ENCODE measurements around the gene MROH9. TPM values are rescaled to one million over a fixed set of nuclear protein-coding genes. Genes with fewer than 3 reads are reported as not detected.

The MROH9 gene
- total and polyA plus RNA-seq, 10 donors: not detected

DNA sequence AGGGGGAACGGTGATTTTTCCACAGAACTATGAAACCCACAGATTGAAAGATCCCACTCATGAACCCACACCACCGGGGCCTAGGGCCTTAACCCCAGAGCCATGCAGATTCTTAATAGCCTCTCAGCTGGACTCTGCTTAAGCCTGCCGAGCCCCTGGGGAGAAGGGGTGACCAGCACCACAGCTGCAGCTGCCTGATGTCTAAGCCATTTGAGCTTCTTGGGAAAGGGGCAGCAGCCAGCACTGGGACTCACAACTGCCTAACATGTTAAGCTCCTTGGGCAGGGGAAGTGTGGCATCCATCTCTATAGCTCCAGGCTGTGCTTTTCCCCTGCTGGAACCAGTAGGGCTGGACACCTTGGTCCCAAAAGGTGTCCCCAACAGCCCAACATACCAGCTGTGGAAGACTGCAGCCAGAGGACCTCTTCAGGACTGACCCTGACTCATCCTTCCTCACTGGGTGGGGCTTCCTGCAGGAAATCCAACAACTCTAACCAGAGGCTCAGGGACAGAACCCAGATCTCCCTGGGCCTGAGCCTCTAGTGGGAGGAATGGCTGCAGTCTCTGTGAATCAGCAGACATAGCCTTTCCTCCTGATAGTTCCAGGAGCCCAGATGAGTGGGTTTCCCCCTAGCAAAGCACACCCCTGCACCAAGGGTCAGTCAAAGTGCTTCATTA, 120.8 kb downstream of the MROH9 start:
- no peaks in the 10 kb centered on the region for H3K36me3 ChIP-seq
- peaks cover 0 to 7% (median 0%) of the 10 kb centered on the region in 7 donors for H3K27me3 ChIP-seq (replicated peaks in 1 of 7)
- TF ChIP-seq CTCF (IDR thresholded peaks at IDR 0.05 in 8 of 11, conservative IDR thresholded peaks at IDR 0.05 in 3 of 11) (no peak), POLR2AphosphoS5 (IDR thresholded peaks at IDR 0.05) (no peak), POLR2A (IDR thresholded peaks at IDR 0.05) (no peak)
- H3K27ac ChIP-seq: no peak overlapping the region
- H3K9me3 ChIP-seq: peaks cover 0 to 11% (median 0%) of the 10 kb centered on the region in 8 donors
- DNase-seq: no peak
- no peaks in the 10 kb centered on the region for H3K4me1 ChIP-seq
- H3K4me3 ChIP-seq: no peak overlapping the region
- intact Hi-C loops (cut with DNase I; ENCODE audit: low total_unique reads): no loop called here
- 80 to 94% (median 88%) methylated on average over 3 of the region's 3 CpGs for WGBS, 5 donors

DNA sequence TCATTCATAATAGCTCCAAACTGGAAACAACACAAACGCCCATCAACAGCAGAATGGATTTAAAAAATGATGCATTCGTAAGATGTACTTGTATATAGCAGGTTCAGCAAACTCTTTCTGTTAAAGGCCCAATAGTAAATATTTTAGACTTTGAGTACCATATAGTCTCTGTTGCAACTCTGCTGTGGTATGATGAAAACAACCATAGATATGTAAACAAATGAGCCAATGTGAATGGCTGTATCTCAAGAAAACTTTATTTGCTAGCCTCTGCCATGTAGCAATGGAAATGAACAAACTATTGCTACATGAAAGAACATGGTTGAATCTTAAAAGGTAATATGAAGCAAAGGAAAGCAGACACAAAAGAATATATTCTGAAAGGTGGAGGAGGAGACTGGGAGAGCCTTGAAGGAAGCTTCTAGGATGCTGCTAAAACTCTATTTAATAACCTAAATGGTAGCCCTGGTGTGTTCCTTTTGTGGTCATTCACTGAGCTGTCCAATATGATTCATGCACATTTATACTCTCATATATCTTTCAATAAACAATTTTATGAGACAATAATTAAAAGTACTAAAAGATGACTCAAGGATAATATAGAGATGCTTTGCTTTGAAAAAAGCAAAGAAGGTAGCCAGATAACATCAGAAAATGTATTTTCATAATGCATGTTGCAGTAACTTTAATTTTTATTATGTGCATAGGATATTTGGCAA, 126.2 kb downstream of the MROH9 start:
- H3K36me3 ChIP-seq: no peaks in the 10 kb centered on the region
- H3K9me3 ChIP-seq: peaks cover 0 to 8% (median 0%) of the 10 kb centered on the region in 8 donors
- TF ChIP-seq CTCF (IDR thresholded peaks at IDR 0.05 in 8 of 11, conservative IDR thresholded peaks at IDR 0.05 in 3 of 11) (no peak), POLR2AphosphoS5 (IDR thresholded peaks at IDR 0.05) (no peak), POLR2A (IDR thresholded peaks at IDR 0.05) (no peak)
- WGBS, 5 donors: 61 to 82% (median 68%) methylated on average over 2 of the region's 2 CpGs
- DNase-seq: no peak
- H3K4me1 ChIP-seq: no peaks in the 10 kb centered on the region
- intact Hi-C loops (cut with DNase I; ENCODE audit: low total_unique reads): no loop called here
- no peaks in the 10 kb centered on the region for H3K27me3 ChIP-seq (replicated peaks in 1 of 7)
- no peak overlapping the region for H3K4me3 ChIP-seq
- no peak overlapping the region for H3K27ac ChIP-seq

DNA sequence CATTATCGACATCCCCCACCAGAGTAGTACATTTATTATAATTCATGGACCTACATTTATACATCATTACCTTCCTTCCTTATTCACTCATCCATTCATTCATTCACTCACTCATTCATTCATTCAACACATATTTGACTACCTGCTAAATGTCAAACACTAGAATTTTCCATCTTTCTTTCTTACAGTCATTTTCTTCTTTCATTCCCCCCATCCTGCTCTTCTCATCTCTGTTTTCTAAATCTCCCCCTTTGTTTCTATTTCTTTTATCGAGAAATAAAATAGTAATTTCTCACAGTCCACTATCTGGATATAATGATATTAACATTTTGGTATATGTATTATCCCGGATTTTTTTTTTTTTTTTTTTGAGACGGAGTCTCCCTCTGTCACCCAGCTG, 127.6 kb downstream of the MROH9 start:
- Histone ChIP-seq H3K4me3 (no peak overlapping the region), H3K27me3 (replicated peaks in 1 of 7) (no peaks in the 10 kb centered on the region), H3K9me3 (peaks cover 0 to under 1% (median 0%) of the 10 kb centered on the region in 8 donors), H3K27ac (no peak overlapping the region), H3K36me3 (no peaks in the 10 kb centered on the region), H3K4me1 (no peaks in the 10 kb centered on the region)
- intact Hi-C loops (cut with DNase I; ENCODE audit: low total_unique reads): no loop called here
- 79 to 91% (median 82%) methylated on average over 4 of the region's 4 CpGs for WGBS, 5 donors
- DNase-seq: no peak
- TF ChIP-seq POLR2AphosphoS5 (IDR thresholded peaks at IDR 0.05) (no peak), POLR2A (IDR thresholded peaks at IDR 0.05) (no peak), CTCF (IDR thresholded peaks at IDR 0.05 in 8 of 11, conservative IDR thresholded peaks at IDR 0.05 in 3 of 11) (no peak)

DNA sequence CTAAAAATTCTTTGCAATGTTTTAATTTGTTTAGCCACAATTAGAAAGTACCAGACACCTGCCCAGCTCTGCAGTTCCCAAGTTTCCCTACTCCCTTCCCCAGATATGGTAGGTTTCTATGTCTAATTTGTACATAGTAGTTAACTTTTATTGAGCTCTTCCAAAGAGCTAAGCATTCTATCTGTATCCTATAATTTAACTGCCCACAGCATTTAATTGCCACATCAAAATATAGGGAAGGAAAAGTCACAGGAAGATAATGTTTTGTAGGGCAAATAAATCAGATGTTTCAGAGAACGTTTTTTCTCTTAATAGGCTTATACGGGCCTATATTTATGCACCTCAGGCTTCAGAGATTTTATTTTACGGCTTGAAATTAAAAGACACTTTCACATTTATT, 139.7 kb downstream of the MROH9 start:
- WGBS, 5 donors: 59 to 71% (median 64%) methylated on average over 3 of the region's 3 CpGs
- no peak overlapping the region for H3K4me3 ChIP-seq
- no peaks in the 10 kb centered on the region for H3K36me3 ChIP-seq
- TF ChIP-seq CTCF (IDR thresholded peaks at IDR 0.05 in 8 of 11, conservative IDR thresholded peaks at IDR 0.05 in 3 of 11): no peak
- TF ChIP-seq POLR2AphosphoS5 (IDR thresholded peaks at IDR 0.05): no peak
- no peak for TF ChIP-seq POLR2A (IDR thresholded peaks at IDR 0.05)
- H3K27me3 ChIP-seq (replicated peaks in 1 of 7): no peaks in the 10 kb centered on the region
- peaks cover 0 to 4% (median 0%) of the 10 kb centered on the region in 8 donors for H3K9me3 ChIP-seq
- no peaks in the 10 kb centered on the region for H3K4me1 ChIP-seq
- no peak for DNase-seq
- no peak overlapping the region for H3K27ac ChIP-seq
- intact Hi-C loops (cut with DNase I; ENCODE audit: low total_unique reads): no loop called here
